ENCODE results near the gene PDE1A. TPM values are rescaled to one million over a fixed set of nuclear protein-coding genes. Genes with fewer than 3 reads are reported as not detected.

The PDE1A gene
- total RNA-seq, 1 donor from 2014 or later = 1.9 TPM

DNA sequence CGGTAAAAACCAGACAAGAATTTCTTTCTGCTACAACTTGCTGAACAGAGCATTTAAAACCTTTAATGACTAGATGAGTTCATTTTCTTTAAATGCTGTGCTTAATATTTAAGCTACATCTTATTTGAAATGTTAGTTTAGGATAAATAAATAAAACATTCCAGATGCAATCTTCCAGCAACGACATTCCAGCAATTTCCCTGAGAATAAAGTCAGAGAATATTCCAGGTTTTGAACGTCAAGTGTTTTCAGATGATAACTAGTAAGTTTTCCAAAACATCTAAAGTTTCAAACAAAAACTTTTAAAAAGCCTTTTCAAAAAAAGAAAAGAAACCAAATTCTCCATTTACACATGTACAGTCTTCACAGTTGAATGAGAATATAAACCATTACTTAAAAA lies 336.4 kb downstream of the PDE1A start:
- Mint-ChIP-seq H3K36me3 (peaks cover 7% of the 10 kb centered on the region), H3K27me3 (ENCODE audit: low read depth) (no peaks in the 10 kb centered on the region), H3K4me1 (peaks cover 24% of the 10 kb centered on the region), H3K4me3 (no peak overlapping the region), H3K9me3 (peaks cover 13% of the 10 kb centered on the region), H3K27ac (no peak overlapping the region)
- DNase-seq (ENCODE audit: low spot score in 2 of 2, unreplicated experiment in 2 of 2) = no peak
- TF ChIP-seq, protein P1, sequence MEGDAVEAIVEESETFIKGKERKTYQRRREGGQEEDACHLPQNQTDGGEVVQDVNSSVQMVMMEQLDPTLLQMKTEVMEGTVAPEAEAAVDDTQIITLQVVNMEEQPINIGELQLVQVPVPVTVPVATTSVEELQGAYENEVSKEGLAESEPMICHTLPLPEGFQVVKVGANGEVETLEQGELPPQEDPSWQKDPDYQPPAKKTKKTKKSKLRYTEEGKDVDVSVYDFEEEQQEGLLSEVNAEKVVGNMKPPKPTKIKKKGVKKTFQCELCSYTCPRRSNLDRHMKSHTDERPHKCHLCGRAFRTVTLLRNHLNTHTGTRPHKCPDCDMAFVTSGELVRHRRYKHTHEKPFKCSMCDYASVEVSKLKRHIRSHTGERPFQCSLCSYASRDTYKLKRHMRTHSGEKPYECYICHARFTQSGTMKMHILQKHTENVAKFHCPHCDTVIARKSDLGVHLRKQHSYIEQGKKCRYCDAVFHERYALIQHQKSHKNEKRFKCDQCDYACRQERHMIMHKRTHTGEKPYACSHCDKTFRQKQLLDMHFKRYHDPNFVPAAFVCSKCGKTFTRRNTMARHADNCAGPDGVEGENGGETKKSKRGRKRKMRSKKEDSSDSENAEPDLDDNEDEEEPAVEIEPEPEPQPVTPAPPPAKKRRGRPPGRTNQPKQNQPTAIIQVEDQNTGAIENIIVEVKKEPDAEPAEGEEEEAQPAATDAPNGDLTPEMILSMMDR (IDR thresholded peaks at IDR 0.05; ENCODE audit: unreplicated experiment) = no peak

Data from mesothelial cell of epicardium (in vitro differentiated cells).